Measurements from ENCODE around the gene SHOC2.

The SHOC2 gene

DNA sequence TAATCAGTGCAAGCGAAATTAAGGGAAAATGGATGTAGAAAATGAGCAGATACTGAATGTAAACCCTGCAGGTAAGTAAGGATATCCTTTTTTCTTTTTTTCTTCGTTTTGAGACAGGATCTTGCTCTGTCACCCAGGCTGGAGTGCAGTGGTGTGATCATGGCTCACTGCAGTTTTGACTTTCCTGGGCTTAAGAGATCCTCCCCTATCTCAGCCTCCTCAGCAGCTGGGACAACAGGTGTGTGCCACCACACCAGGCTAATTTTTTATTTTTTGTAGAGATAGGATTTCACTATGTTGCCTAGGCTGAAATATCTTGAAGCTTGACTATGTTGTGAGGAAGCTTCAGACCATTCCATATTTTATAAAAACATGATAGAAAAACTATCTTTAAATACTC, 43.4 kb upstream of the SHOC2 start:
- no peak overlapping the region for H3K4me3 ChIP-seq (ENCODE audit: low read depth, low read length)
- TF ChIP-seq, protein P1, sequence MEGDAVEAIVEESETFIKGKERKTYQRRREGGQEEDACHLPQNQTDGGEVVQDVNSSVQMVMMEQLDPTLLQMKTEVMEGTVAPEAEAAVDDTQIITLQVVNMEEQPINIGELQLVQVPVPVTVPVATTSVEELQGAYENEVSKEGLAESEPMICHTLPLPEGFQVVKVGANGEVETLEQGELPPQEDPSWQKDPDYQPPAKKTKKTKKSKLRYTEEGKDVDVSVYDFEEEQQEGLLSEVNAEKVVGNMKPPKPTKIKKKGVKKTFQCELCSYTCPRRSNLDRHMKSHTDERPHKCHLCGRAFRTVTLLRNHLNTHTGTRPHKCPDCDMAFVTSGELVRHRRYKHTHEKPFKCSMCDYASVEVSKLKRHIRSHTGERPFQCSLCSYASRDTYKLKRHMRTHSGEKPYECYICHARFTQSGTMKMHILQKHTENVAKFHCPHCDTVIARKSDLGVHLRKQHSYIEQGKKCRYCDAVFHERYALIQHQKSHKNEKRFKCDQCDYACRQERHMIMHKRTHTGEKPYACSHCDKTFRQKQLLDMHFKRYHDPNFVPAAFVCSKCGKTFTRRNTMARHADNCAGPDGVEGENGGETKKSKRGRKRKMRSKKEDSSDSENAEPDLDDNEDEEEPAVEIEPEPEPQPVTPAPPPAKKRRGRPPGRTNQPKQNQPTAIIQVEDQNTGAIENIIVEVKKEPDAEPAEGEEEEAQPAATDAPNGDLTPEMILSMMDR (IDR thresholded peaks at IDR 0.05; ENCODE audit: low read depth, low read length, missing control alignments): no peak
- no peak for DNase-seq (ENCODE audit: low read depth)

DNA sequence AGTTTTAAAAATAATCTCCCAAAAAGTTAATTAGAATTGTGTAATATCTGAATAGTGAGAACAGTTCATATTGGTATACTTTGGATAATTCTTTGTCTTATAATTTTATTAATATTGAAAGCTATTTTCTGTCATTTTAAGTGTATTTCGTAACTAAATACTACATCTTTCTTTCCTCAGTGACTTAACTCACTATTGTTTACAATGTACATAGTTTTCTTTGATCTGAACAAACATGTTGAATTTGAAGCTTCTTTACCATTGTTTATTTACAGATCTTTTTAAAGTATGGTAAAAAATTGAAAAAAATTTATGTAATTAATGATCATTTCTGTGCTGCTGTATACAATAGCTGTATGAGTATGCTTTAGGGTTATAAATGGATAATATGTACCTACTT, 42.6 kb upstream of the SHOC2 start:
- H3K4me3 ChIP-seq (ENCODE audit: low read depth, low read length): no peak overlapping the region
- no peak for DNase-seq (ENCODE audit: low read depth)
- TF ChIP-seq, protein P1 (IDR thresholded peaks at IDR 0.05; ENCODE audit: low read depth, low read length, missing control alignments): no peak

DNA sequence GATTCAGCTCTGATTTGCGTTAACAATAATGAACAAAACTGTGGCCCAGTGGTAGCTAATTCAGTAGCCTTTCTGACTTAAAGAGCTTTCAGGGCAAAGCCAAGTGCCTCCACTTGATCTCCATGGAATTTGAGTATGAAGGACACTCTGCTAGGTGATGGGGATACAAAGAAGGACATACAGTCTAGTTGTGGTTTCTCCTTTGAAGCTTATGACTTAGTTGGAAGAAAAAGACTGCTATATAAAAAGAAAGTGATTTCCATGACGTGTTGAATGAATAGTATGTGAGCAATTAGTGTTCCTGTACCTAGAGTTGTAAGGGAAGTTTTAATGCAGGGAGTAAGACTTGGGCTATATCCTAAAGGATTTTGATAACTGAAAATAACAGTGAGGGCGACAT, 39.4 kb upstream of the SHOC2 start:
- TF ChIP-seq, protein P1 (IDR thresholded peaks at IDR 0.05; ENCODE audit: low read depth, low read length, missing control alignments): no peak
- H3K4me3 ChIP-seq (ENCODE audit: low read depth, low read length): no peak overlapping the region
- no peak for DNase-seq (ENCODE audit: low read depth)

DNA sequence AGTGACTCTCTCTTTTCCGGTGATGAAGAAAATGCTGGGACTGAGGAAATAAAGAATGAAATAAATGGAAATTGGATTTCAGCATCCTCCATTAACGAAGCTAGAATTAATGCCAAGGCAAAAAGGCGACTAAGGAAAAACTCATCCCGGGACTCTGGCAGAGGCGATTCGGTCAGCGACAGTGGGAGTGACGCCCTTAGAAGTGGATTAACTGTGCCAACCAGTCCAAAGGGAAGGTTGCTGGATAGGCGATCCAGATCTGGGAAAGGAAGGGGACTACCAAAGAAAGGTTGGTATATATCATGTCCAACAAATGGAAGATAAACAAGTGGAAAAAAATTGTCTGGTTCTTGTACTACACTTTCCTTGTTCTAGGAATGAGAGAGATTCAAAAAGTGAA, 38.2 kb upstream of the SHOC2 start:
- no peak overlapping the region for H3K4me3 ChIP-seq (ENCODE audit: low read depth, low read length)
- no peak for DNase-seq (ENCODE audit: low read depth)
- TF ChIP-seq, protein P1 (IDR thresholded peaks at IDR 0.05; ENCODE audit: low read depth, low read length, missing control alignments): no peak

DNA sequence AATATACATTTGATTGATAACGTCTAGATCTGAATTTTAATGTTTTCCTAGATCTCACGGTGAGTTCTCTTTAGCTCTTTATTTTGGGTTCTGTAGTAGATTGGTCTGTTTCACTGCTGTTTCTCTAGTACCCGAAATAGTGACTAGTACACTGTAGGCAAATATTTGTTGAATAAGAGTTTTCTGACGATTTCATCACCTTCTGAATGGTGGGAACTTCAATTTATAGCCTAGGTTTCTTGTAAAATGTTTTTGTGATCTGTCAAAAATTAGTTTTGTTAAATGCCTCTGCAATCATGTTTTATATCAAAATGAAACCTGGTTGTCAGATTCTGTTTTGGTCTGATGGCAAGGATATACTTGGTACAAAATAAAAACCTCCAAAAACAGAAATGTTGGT, 37.5 kb upstream of the SHOC2 start:
- TF ChIP-seq, protein P1 (IDR thresholded peaks at IDR 0.05; ENCODE audit: low read depth, low read length, missing control alignments): no peak
- no peak overlapping the region for H3K4me3 ChIP-seq (ENCODE audit: low read depth, low read length)
- no peak for DNase-seq (ENCODE audit: low read depth)

DNA sequence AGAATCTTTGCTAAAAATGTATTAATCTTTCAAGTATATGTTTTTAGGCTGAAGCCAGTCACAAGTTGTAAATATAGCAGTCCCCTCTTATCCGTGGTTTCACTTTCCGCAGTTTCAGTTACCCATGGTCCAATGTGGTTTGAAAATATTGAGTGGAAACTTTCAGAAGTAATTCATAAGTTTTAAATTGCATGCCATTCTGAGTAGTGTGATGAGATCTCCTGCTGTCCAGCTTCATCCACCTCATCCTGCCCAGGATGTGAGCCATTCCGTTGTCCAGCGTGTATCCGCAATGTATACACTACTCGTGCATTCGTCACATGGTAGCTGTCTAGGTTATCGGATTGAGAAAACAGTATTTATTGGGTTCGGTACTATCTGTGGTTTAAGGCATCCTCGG, 35.5 kb upstream of the SHOC2 start:
- TF ChIP-seq, protein P1 (IDR thresholded peaks at IDR 0.05; ENCODE audit: low read depth, low read length, missing control alignments): no peak
- H3K4me3 ChIP-seq (ENCODE audit: low read depth, low read length): no peak overlapping the region
- DNase-seq (ENCODE audit: low read depth): no peak

DNA sequence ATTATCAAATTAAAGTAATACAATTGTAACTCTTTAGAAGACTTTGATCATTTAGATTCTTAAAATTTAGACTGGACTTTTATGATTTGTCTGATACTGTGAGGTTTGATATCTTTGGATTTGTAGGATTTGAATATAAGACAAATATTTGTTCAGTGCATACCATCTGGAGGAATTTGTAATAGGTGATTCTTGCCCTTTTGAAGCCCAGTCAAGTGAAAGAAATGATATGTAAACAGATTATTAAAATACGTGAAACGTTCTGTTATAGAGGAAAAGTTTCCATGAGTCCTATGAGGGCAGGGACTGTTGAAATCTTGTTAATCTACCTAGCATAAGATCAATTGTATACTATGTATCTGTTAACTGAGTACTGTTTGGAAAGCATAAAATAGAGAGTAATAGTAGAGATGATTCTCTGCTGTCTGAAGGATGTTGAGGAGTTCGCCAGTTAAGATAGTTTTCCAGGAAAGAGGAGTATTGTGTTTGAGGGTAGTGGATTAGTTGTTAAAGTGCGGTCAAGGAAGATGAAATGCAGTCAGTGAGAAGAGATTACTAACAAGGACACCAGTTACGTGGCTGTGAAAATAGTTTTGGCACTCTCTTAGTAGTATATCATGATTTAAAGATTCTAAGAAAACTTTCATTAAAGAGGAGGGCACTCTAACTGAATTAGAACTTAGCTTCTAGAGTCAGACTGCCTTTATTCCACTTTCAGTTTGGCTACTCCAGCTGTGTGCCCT, 33.3 kb upstream of the SHOC2 start:
- H3K4me3 ChIP-seq (ENCODE audit: low read depth, low read length): no peak overlapping the region
- TF ChIP-seq, protein P1 (IDR thresholded peaks at IDR 0.05; ENCODE audit: low read depth, low read length, missing control alignments): no peak
- DNase-seq (ENCODE audit: low read depth): no peak
